Measurements from ENCODE around the gene HSD17B1. TPM values are rescaled to one million over a fixed set of nuclear protein-coding genes. Genes with fewer than 3 reads are reported as not detected.

HSD17B1 gene
- total and polyA plus RNA-seq, 2 of the 13 experiments (the other 11 are each of a cell fraction or from before 2014, with no cell fraction given) = 0.54 to 0.93 TPM

DNA sequence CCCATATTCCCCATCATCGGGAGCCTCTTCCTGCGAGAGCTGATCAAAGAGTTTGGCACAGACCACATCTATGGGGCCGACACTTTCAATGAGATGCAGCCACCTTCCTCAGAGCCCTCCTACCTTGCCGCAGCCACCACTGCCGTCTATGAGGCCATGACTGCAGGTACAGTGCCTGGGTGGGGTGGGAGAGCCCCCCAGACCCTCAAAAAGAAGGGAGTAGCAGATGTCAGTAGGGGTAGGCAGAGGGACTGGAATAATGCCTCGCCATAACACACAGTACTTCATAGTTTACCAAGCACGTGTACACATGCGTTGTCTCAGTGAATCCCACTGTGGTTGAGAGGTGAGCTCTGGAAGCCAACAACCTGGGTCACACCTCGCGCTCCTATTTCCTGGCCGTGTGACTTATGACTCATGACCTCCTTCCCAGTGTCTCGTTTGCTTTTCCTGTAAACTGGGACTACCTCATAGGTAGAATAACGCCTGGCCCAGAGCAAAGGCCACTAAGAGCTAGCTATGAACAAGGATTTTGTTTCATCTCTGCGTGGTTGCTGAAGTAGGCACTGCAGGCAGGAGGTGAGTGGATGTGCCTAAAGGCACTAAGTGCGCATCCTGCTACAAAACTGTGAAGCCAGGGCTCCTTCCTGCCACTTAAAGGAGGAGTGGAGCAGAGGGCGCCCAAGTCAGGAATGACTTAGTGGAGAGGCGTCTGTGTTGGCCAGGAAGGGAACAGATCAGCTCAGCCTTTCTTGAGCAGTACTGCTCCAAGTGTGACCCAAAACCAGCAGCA lies 11.5 kb upstream of the HSD17B1 start (continued):
- TF ChIP-seq ZNF644 (CRISPR knock-in tag; IDR thresholded peaks at IDR 0.05; ENCODE audit: low read depth) (peak; percentile 76; the same call in 1 of the 2 replicates), KDM4B (CRISPR knock-in tag; IDR thresholded peaks at IDR 0.05) (peak; percentile 28; the same call in 1 of the 2 replicates), LCORL (IDR thresholded peaks at IDR 0.05) (no peak), LCORL (CRISPR knock-in tag; IDR thresholded peaks at IDR 0.05) (peak; percentile 82), ZKSCAN8 (CRISPR knock-in tag; IDR thresholded peaks at IDR 0.05; ENCODE audit: borderline replicate concordance) (peak; percentile 72; the same call in 1 of the 2 replicates), MZF1 (CRISPR knock-in tag; IDR thresholded peaks at IDR 0.05; ENCODE audit: borderline replicate concordance) (peak; percentile 45; the same call in 1 of the 2 replicates), ZNF230 (CRISPR knock-in tag; IDR thresholded peaks at IDR 0.05) (peak; percentile 27; the same call in 1 of the 2 replicates), SRSF9 (IDR thresholded peaks at IDR 0.05; ENCODE audit: borderline replicate concordance, insufficient read depth, low read depth, low read length, poor library complexity, severe bottlenecking) (no peak), KDM2A (CRISPR knock-in tag; IDR thresholded peaks at IDR 0.05; ENCODE audit: borderline replicate concordance, low read depth) (peak; percentile 92), ZNF713 (CRISPR knock-in tag; IDR thresholded peaks at IDR 0.05) (no peak), KLF11 (CRISPR knock-in tag; IDR thresholded peaks at IDR 0.05) (peak; percentile 86; the same call in 1 of the 2 replicates), GATAD2A (CRISPR knock-in tag; IDR thresholded peaks at IDR 0.05) (peak; percentile 93)
- TF ChIP-seq, protein P1, sequence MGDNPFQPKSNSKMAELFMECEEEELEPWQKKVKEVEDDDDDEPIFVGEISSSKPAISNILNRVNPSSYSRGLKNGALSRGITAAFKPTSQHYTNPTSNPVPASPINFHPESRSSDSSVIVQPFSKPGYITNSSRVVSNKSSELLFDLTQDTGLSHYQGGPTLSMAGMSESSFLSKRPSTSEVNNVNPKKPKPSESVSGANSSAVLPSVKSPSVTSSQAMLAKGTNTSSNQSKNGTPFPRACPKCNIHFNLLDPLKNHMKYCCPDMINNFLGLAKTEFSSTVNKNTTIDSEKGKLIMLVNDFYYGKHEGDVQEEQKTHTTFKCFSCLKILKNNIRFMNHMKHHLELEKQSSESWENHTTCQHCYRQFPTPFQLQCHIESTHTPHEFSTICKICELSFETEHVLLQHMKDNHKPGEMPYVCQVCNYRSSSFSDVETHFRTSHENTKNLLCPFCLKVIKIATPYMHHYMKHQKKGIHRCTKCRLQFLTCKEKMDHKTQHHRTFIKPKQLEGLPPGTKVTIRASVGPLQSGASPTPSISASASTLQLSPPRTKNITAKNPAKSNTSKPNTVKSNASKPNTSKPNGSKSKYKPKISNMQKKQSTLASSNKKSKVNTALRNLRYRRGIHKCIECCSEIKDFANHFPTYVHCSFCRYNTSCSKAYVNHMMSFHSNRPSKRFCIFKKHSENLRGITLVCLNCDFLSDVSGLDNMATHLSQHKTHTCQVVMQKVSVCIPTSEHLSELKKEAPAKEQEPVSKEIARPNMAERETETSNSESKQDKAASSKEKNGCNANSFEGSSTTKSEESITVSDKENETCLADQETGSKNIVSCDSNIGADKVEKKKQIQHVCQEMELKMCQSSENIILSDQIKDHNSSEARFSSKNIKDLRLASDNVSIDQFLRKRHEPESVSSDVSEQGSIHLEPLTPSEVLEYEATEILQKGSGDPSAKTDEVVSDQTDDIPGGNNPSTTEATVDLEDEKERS (CRISPR knock-in tag; IDR thresholded peaks at IDR 0.05) = peak; percentile 74
- TF ChIP-seq, protein P2, sequence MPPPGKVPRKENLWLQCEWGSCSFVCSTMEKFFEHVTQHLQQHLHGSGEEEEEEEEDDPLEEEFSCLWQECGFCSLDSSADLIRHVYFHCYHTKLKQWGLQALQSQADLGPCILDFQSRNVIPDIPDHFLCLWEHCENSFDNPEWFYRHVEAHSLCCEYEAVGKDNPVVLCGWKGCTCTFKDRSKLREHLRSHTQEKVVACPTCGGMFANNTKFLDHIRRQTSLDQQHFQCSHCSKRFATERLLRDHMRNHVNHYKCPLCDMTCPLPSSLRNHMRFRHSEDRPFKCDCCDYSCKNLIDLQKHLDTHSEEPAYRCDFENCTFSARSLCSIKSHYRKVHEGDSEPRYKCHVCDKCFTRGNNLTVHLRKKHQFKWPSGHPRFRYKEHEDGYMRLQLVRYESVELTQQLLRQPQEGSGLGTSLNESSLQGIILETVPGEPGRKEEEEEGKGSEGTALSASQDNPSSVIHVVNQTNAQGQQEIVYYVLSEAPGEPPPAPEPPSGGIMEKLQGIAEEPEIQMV (CRISPR knock-in tag; IDR thresholded peaks at IDR 0.05; ENCODE audit: low read depth) = peak; percentile 60; the same call in 1 of the 2 replicates
- TF ChIP-seq, protein P3, sequence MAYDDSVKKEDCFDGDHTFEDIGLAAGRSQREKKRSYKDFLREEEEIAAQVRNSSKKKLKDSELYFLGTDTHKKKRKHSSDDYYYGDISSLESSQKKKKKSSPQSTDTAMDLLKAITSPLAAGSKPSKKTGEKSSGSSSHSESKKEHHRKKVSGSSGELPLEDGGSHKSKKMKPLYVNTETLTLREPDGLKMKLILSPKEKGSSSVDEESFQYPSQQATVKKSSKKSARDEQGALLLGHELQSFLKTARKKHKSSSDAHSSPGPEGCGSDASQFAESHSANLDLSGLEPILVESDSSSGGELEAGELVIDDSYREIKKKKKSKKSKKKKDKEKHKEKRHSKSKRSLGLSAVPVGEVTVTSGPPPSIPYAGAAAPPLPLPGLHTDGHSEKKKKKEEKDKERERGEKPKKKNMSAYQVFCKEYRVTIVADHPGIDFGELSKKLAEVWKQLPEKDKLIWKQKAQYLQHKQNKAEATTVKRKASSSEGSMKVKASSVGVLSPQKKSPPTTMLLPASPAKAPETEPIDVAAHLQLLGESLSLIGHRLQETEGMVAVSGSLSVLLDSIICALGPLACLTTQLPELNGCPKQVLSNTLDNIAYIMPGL (CRISPR knock-in tag; IDR thresholded peaks at IDR 0.05; ENCODE audit: borderline replicate concordance in 1 of 2, low read depth in 1 of 2) = peak; percentile 19 to 91; a peak in 1 of 4 replicates
- TF ChIP-seq, protein P4, sequence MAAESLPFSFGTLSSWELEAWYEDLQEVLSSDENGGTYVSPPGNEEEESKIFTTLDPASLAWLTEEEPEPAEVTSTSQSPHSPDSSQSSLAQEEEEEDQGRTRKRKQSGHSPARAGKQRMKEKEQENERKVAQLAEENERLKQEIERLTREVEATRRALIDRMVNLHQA (CRISPR knock-in tag; IDR thresholded peaks at IDR 0.05) = no peak
- TF ChIP-seq, protein P5, sequence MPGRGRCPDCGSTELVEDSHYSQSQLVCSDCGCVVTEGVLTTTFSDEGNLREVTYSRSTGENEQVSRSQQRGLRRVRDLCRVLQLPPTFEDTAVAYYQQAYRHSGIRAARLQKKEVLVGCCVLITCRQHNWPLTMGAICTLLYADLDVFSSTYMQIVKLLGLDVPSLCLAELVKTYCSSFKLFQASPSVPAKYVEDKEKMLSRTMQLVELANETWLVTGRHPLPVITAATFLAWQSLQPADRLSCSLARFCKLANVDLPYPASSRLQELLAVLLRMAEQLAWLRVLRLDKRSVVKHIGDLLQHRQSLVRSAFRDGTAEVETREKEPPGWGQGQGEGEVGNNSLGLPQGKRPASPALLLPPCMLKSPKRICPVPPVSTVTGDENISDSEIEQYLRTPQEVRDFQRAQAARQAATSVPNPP (CRISPR knock-in tag; IDR thresholded peaks at IDR 0.05) = no peak
- TF ChIP-seq, protein P6, sequence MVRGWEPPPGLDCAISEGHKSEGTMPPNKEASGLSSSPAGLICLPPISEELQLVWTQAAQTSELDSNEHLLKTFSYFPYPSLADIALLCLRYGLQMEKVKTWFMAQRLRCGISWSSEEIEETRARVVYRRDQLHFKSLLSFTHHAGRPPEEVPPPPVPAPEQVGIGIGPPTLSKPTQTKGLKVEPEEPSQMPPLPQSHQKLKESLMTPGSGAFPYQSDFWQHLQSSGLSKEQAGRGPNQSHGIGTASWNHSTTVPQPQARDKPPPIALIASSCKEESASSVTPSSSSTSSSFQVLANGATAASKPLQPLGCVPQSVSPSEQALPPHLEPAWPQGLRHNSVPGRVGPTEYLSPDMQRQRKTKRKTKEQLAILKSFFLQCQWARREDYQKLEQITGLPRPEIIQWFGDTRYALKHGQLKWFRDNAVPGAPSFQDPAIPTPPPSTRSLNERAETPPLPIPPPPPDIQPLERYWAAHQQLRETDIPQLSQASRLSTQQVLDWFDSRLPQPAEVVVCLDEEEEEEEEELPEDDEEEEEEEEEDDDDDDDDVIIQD (CRISPR knock-in tag; IDR thresholded peaks at IDR 0.05; ENCODE audit: low read depth) = peak; percentile 90
